ENCODE data around the gene GCN1. TPM values are rescaled to one million over a fixed set of nuclear protein-coding genes. Genes with fewer than 3 reads are reported as not detected.
A peak's percentile ranks its signal among the peaks of the same experiment; 100 is the strongest.

GCN1 gene
- polyA plus RNA-seq, 2 of the 4 experiments (the other 2 are of a cell fraction), result 43.2 to 64.1 TPM

DNA sequence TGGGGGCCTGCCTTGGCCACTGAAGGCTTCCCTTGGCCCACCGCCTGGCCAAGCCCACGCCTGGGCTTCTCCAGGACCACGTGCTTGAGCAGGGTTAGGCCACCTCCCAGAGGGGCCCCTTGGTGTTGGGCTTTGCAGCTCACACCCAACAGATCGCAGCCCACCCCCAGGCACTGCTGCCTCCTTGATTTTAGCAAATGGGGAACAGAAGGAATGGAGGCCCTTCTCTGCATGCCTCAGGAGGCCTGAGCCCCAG lies 101.3 kb downstream of the GCN1 start:
- H3K9me3 ChIP-seq, result no peaks in the 10 kb centered on the region
- no peak overlapping the region for H3K27ac ChIP-seq
- TF ChIP-seq, protein P1, sequence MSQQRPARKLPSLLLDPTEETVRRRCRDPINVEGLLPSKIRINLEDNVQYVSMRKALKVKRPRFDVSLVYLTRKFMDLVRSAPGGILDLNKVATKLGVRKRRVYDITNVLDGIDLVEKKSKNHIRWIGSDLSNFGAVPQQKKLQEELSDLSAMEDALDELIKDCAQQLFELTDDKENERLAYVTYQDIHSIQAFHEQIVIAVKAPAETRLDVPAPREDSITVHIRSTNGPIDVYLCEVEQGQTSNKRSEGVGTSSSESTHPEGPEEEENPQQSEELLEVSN (IDR thresholded peaks at IDR 0.05; ENCODE audit: borderline replicate concordance, low read depth), result no peak
- TF ChIP-seq PHF8 (IDR thresholded peaks at IDR 0.05; ENCODE audit: borderline replicate concordance, low read depth) (no peak), NFE2L2 (conservative IDR thresholded peaks at IDR 0.05; ENCODE audit: low read length) (no peak), GATA3 (IDR thresholded peaks at IDR 0.05; ENCODE audit: borderline replicate concordance) (no peak), NR3C1 (IDR thresholded peaks at IDR 0.05) (no peak), MAFK (IDR thresholded peaks at IDR 0.05; ENCODE audit: partially characterized antibody) (no peak), ESRRA (IDR thresholded peaks at IDR 0.05; ENCODE audit: borderline replicate concordance, low read length) (no peak), POLR2A (IDR thresholded peaks at IDR 0.05; ENCODE audit: low read length) (no peak), SREBF2 (IDR thresholded peaks at IDR 0.05) (no peak), NPAS2 (CRISPR knock-in tag; IDR thresholded peaks at IDR 0.05; ENCODE audit: borderline replicate concordance) (no peak), TFCP2L1 (CRISPR knock-in tag; IDR thresholded peaks at IDR 0.05) (no peak)
- TF ChIP-seq, protein P2, sequence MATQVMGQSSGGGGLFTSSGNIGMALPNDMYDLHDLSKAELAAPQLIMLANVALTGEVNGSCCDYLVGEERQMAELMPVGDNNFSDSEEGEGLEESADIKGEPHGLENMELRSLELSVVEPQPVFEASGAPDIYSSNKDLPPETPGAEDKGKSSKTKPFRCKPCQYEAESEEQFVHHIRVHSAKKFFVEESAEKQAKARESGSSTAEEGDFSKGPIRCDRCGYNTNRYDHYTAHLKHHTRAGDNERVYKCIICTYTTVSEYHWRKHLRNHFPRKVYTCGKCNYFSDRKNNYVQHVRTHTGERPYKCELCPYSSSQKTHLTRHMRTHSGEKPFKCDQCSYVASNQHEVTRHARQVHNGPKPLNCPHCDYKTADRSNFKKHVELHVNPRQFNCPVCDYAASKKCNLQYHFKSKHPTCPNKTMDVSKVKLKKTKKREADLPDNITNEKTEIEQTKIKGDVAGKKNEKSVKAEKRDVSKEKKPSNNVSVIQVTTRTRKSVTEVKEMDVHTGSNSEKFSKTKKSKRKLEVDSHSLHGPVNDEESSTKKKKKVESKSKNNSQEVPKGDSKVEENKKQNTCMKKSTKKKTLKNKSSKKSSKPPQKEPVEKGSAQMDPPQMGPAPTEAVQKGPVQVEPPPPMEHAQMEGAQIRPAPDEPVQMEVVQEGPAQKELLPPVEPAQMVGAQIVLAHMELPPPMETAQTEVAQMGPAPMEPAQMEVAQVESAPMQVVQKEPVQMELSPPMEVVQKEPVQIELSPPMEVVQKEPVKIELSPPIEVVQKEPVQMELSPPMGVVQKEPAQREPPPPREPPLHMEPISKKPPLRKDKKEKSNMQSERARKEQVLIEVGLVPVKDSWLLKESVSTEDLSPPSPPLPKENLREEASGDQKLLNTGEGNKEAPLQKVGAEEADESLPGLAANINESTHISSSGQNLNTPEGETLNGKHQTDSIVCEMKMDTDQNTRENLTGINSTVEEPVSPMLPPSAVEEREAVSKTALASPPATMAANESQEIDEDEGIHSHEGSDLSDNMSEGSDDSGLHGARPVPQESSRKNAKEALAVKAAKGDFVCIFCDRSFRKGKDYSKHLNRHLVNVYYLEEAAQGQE (IDR thresholded peaks at IDR 0.05), result no peak
- TF ChIP-seq, protein P3, sequence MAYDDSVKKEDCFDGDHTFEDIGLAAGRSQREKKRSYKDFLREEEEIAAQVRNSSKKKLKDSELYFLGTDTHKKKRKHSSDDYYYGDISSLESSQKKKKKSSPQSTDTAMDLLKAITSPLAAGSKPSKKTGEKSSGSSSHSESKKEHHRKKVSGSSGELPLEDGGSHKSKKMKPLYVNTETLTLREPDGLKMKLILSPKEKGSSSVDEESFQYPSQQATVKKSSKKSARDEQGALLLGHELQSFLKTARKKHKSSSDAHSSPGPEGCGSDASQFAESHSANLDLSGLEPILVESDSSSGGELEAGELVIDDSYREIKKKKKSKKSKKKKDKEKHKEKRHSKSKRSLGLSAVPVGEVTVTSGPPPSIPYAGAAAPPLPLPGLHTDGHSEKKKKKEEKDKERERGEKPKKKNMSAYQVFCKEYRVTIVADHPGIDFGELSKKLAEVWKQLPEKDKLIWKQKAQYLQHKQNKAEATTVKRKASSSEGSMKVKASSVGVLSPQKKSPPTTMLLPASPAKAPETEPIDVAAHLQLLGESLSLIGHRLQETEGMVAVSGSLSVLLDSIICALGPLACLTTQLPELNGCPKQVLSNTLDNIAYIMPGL (CRISPR knock-in tag; IDR thresholded peaks at IDR 0.05; ENCODE audit: borderline replicate concordance), result no peak
- TF ChIP-seq, protein P4, sequence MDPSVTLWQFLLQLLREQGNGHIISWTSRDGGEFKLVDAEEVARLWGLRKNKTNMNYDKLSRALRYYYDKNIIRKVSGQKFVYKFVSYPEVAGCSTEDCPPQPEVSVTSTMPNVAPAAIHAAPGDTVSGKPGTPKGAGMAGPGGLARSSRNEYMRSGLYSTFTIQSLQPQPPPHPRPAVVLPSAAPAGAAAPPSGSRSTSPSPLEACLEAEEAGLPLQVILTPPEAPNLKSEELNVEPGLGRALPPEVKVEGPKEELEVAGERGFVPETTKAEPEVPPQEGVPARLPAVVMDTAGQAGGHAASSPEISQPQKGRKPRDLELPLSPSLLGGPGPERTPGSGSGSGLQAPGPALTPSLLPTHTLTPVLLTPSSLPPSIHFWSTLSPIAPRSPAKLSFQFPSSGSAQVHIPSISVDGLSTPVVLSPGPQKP (IDR thresholded peaks at IDR 0.05; ENCODE audit: low read depth, low read length), result no peak
- TF ChIP-seq, protein P5, sequence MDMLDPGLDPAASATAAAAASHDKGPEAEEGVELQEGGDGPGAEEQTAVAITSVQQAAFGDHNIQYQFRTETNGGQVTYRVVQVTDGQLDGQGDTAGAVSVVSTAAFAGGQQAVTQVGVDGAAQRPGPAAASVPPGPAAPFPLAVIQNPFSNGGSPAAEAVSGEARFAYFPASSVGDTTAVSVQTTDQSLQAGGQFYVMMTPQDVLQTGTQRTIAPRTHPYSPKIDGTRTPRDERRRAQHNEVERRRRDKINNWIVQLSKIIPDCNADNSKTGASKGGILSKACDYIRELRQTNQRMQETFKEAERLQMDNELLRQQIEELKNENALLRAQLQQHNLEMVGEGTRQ (IDR thresholded peaks at IDR 0.05), result no peak
- no peak for FAIRE-seq
- peak in 1 of 2 experiments; percentile 3; a peak in 3 of 6 replicates for ATAC-seq
- POLR2A ChIA-PET, result no interaction called here
- WGBS (ENCODE audit: missing lambda C conversion rate), result 100% methylated on average over 1 of the region's 4 CpGs
- H3K4me3 ChIP-seq, result no peak overlapping the region
- DNase-seq (ENCODE audit: low read depth in 1 of 2, low spot score in 1 of 2), result no peak
- H3K4me1 ChIP-seq, result no peaks in the 10 kb centered on the region
- no peak overlapping the region for H3K4me2 ChIP-seq
- CTCF ChIA-PET, result no interaction called here

DNA sequence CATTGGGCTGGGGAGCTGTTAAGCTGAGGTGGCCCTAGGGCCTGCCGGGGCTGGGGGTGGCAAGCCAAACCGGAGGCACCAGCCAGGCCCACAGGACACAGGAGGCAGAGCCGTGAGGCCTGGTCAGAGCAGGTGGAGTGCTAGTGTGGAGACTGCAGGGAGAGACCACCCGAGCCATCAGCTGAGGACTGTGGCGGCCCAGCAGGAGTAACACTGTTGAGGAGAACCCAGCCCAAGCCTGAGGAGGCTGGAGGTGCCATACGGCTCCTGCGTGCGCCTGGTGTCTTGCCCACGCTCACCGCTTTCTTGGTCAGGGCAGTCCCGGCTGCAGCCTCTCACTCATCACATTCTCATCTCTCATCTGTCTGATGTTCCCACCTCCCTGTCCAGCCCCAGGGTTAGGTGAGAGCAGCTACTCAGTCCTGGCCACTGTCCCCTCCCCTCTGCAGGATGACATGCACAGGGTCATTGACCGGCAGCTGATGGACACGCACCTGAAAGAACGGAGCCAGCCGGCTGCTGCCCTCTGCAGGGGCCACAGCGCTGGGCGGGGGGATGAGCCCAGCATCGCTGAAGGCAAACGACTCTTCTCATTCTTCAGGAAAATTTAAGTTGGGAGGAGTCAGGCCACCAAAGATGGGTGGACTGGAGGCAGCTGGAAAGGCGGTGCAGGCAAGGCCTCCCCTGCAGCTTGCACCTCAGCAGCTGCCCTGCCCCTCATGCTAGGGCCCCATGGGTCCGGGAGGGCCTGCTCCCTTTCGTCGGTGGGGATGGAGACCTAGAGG lies 101.8 kb downstream of the GCN1 start:
- ATAC-seq, result peak; percentile 7 to 9; a peak in 3 of 6 replicates
- no peak for FAIRE-seq
- H3K27ac ChIP-seq, result no peak overlapping the region
- ChIA-PET CTCF (interaction anchor here (0.6 to 1.2 kb wide), 2 partner anchors 109 to 136 kb away, joined by 3 read pairs; no protein-coding TSS in a partner anchor), POLR2A (no interaction called here)
- 93% methylated on average over 20 of the region's 23 CpGs for WGBS (ENCODE audit: missing lambda C conversion rate)
- peaks cover 2% of the 10 kb centered on the region; the same call in 2 of the 3 replicates for H3K4me1 ChIP-seq
- DNase-seq (ENCODE audit: low read depth in 1 of 2, low spot score in 1 of 2), result no peak
- no peak overlapping the region for H3K4me3 ChIP-seq
- H3K4me2 ChIP-seq, result no peak overlapping the region
- no peaks in the 10 kb centered on the region for H3K9me3 ChIP-seq
- TF ChIP-seq, protein P2 (IDR thresholded peaks at IDR 0.05), result no peak
- TF ChIP-seq CHD2 (IDR thresholded peaks at IDR 0.05; ENCODE audit: low read length, partially characterized antibody) (no peak), POLR2A (IDR thresholded peaks at IDR 0.05; ENCODE audit: low read length) (no peak), EHF (CRISPR knock-in tag; IDR thresholded peaks at IDR 0.05) (no peak), KDM5A (IDR thresholded peaks at IDR 0.05) (no peak), GATA3 (IDR thresholded peaks at IDR 0.05; ENCODE audit: borderline replicate concordance) (no peak), CBX2 (IDR thresholded peaks at IDR 0.05; ENCODE audit: borderline replicate concordance, low read depth) (no peak)
- TF ChIP-seq, protein P3 (CRISPR knock-in tag; IDR thresholded peaks at IDR 0.05; ENCODE audit: borderline replicate concordance), result no peak
- TF ChIP-seq, protein P6, sequence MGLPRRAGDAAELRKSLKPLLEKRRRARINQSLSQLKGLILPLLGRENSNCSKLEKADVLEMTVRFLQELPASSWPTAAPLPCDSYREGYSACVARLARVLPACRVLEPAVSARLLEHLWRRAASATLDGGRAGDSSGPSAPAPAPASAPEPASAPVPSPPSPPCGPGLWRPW (IDR thresholded peaks at IDR 0.05), result no peak
